Epithelial cell of prostate (primary cell): ENCODE results near the gene UBL4B.
"Not testable (repeated sequence)": the region's sequence is repeated elsewhere in the genome, so short reads cannot be mapped to it uniquely, and the experiment has no call there.

Experiments used
- DNase-seq: peaks from one replicate; pipeline ENCODE4 v3.0.0-alpha.2; 2011; ENCODE audit warnings: low read depth, low spot score
- H3K27ac ChIP-seq: fragments of 450-650 bp; 2 replicates; pipeline ENCODE4 v1.5.1; 2017; ENCODE audit warnings: mild to moderate bottlenecking

UBL4B gene, protein sequence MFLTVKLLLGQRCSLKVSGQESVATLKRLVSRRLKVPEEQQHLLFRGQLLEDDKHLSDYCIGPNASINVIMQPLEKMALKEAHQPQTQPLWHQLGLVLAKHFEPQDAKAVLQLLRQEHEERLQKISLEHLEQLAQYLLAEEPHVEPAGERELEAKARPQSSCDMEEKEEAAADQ

GRCh38 chr1:110112143-110112542 lies at the start of gene UBL4B:
Gene UBL4B, plus strand, starts transcription at chr1:110112443. Its CDS starts 92 bp downstream, at chr1:110112535.
- no peak within 1 kb of the TSS for H3K27ac ChIP-seq
- DNase-seq = no peak

GRCh38 chr1:110062612-110063011 lies 49.6 kb upstream of the UBL4B start:
- no peak overlapping the region for H3K27ac ChIP-seq
- DNase-seq = no peak

GRCh38 chr1:110063781-110064180 lies 48.5 kb upstream of the UBL4B start:
- no peak for DNase-seq

DNA sequence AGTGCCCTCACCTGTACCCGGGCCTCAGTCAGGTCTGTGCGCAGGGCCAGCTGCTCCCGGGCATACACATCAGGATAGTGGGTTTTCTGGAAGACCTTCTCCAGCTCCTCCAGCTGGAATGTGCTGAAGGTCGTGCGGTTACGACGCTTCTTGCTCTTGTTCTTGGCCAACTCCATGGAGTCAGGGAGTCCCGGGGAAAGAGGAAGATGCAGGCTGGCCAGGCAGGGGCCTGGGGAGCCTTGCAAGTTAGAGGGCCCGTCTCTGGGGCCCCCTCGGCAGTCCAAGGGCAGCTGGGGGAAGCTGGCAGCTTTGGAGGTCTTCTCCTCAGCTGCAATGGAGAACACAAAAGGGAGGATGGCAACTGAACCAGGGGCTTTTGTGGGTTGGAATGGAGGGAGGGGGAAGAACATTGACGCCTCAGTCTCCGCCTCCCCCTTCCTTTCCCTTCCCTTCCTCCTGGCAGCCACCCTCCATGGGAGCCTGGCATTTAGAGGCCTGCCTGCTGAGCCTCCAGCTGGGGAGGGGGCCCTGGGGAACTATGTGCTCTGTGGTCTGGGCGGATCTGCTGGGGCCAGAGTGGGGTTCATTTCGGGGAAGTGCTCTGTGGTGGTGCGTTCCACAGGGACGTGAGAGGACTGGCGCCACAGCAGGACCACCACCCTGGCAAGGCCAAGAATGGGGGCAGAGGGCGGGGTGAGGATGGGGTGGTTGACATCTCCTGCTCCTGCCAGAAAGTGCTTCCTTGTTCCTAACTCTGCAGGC lies 47.5 kb upstream of the UBL4B start:
- H3K27ac ChIP-seq = no peak overlapping the region
- DNase-seq = no peak

More at GRCh38 chr1:110063781-110064180, 48.5 kb upstream of the UBL4B start:
- no peak overlapping the region for H3K27ac ChIP-seq

DNA sequence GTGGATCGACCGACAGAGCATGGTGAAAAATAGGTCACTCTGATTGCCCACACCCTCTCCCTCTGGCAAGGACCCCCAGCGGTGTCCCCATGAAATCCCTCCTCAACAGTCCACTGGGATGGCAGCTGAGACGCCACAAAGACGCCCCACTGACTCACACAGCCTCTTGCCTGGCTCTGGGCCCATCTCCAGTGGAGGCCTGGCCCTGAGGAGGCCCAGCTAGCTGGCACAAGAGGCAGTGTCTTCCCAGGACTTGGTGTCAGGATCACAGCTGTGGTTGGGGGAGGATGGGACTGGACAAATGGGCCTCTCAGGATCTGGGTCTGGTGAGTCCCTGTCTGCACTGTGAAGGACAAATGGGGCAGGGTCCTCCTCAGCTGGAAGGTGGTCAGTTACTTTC lies 46.4 kb upstream of the UBL4B start:
- H3K27ac ChIP-seq = no peak overlapping the region
- no peak for DNase-seq

DNA sequence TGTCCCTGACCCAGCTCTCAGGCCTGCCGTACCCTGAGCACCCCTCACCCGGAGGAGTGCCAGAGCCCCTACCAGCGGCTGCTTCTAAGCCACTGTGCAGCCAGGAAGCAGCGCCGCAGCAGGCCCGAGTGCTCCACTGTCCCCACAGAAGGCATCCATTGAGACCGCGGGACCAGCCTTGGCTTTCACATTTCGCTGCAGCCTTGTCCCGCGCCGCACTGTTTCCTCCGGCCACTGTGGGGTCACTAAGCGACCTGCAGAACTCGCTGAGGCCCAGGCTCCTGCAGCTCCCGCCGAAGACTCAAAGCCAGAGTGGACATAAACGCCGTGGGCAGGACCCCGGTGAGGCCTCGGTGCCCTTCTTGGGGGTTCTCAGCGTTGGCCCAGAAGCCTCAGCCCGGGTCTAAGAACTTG lies 44.8 kb upstream of the UBL4B start:
- no peak overlapping the region for H3K27ac ChIP-seq
- DNase-seq = no peak

- no peak for DNase-seq
These were observed 44.2 kb upstream of the UBL4B start for GRCh38 chr1:110067893-110068645.

GRCh38 chr1:110068646-110069403 lies 43.4 kb upstream of the UBL4B start:
- DNase-seq = no peak
- H3K27ac ChIP-seq = no peak overlapping the region

More at GRCh38 chr1:110067893-110068645, 44.2 kb upstream of the UBL4B start:
- H3K27ac ChIP-seq = no peak overlapping the region

DNA sequence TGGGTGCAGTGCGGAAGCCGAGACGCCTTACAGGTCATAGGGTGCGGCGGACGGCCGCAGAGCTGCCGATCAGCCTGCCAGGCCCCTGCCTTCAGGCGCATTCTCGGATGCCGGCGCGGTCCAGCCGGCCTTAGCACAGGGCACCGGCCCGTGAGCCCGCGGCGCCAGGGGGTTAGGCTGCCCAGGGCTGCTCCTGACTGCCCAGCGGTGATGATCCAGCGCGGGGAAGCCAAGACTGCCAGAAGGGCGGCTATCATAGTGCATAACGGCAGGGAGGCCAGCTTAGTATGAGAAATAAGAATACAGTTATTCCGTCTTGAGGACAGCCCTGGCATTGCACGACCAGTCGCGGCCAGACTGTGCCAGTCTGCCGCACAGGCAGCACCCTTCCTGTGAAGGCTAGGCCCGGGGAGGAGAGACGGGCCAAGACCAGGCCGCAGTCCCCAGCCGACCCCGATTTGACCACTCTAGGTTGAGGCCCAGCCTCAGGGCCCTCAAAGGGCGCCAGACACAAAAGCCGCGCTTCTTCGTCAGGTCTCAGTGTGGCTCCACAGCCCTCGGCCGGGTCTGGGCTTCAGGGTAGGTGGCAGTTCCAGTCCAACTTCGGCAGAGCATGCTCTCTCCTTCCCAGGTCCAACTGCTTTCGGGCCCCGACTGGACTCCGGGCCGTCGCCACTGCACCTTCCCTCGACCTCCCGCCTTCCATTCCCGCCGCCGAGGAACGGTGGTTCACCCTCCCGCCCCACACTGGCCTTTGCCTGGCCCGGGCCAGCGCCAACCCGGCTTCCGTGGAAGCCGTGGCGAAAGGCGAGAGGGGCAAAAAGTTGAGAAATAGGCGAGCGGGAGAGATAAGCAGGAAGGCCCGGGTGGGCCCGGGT lies 42.6 kb upstream of the UBL4B start:
- H3K27ac ChIP-seq = no peak overlapping the region
- DNase-seq = no peak

DNA sequence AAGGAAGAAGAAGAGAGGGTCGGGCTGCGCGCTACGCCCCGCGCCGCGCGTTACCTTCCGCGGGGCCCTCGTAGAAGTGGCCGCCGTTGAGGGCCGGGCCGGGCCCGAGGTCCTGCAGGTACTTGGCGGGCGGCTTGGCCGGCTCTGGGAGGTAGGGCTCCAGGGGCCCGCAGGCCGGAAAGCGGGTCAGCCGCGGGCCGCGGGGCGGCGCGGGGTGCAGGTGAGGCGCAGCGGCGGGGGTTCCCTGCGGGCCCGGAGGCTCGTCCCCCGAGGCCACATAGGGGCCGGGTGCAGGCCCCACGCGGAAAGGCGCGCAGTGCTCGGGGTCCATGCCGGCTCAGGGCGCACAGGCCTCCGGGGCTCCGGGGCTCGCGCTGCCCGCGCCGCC lies 42.0 kb upstream of the UBL4B start:
- no peak overlapping the region for H3K27ac ChIP-seq

DNA sequence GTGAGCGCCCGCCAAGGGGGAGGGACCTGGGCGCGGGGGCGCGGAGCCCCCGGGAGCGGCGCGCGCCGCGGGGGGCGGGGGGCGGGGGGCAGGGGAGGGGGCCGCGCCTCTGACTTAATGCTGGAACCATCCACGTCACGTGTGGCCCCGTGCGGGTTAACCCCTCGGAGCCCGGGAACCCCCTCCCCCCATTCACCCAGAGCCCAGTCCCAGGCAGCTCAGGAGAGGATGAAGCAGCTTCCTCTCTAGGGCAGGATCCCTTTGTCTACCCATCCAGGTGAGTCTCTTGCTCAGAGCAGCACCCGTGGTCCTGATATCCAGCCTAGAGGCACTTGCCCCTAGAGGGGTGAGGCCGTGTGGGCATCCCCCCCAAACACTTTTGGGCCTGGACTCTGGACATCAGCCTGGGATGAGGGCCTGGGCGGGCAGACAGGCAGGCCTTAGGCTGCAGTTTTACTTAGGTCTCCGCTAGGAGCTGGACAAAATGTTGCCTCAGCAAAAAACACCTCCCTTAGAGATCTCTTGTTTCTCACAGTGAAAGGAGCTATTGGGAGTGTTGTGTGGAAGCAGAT lies 41.5 kb upstream of the UBL4B start, which contains the start of gene ALX3:
Gene ALX3, minus strand, starts transcription at position 2 of the 572 bp plus-strand sequence. CDS start 60 bp downstream, outside the sequence.
- no peak within 1 kb of the TSS for H3K27ac ChIP-seq
- DNase-seq = no peak

More for the DNA sequence above, 42.0 kb upstream of the UBL4B start:
- no peak for DNase-seq

- no peak for DNase-seq
- no peak overlapping the region for H3K27ac ChIP-seq
These were observed 38.1 kb upstream of the UBL4B start for GRCh38 chr1:110074166-110074565.

- no peak for DNase-seq
- no peak overlapping the region for H3K27ac ChIP-seq
These were observed 35.3 kb upstream of the UBL4B start for GRCh38 chr1:110076789-110077500.

DNA sequence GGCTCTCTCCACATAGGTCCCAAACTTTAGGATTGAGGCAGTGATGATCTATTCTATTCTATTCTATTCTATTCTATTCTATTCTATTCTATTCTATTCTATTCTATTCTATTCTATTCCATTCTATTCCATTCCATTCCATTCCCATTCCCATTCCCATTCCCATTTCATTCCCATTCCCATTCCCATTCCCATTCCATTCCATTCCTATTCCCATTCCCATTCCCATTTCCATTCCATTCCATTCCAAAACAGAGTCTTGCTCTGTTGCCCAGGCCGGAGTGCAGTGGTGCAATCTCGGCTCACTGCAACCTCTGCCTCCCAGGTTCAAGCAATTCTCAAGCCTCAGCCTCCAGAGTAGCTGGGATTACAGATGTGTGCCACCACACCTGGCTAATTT lies 32.2 kb upstream of the UBL4B start:
- not testable (repeated sequence) for H3K27ac ChIP-seq, DNase-seq

DNA sequence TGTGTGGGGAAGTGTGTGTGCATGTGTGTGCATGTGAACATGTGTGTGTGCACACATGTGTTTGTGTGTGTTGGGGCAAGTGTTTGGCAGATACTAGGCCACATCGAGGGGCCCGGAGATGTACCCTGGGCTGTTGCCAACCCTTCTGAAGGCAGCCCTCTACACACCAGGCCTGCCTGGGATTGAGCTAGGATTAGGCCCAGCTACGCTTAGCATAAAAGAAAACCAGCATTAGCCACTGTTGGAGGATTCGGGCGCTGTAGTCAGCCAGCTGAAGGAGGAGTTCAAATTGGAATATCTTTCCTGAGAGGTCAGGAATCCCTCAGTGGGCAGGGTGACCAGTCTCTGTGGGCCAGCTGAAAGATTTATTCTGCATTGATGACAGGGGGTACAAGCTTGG lies 31.2 kb upstream of the UBL4B start:
- no peak for DNase-seq
- no peak overlapping the region for H3K27ac ChIP-seq

GRCh38 chr1:110082477-110082876 lies 29.8 kb upstream of the UBL4B start:
- no peak for DNase-seq
- H3K27ac ChIP-seq = no peak overlapping the region

DNA sequence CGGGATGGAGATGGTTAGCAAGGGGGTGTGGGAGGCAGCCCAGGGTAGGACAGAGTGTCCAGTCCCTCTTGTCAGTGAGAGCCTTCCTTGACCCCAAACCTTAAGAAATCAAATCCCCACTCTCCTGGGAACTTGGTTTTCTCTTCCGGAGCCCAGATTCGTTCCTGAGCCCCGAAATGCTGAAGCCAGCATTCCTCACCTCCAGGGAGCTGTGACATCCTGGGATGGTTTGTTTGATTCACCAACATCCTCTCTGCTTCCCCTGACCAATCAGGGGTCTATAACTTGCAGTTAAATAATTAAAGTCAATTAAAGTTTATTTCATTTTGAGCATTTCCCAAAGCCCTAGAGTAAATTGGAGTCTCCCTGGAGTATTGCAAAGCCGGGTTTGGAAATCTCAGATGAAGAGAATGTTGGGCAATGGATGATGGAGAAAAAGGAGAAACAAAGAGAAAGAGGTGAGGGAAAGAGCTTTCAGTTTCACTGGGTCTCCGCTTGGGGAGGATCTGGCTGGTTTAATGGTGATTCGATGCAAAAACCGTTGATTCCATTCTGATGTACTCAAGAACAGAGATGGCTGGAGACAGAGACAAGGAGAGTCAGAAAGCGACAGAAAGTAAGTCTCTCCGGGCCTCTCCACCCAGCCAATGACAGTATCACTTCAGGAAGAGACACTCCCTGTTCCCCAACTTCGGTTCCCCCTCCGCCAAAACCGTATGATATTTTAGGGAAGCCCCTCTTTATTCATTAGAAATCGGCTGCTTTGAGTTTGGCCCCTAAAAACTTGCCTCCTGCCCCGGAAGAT lies 29.0 kb upstream of the UBL4B start:
- no peak for DNase-seq
- no peak overlapping the region for H3K27ac ChIP-seq

GRCh38 chr1:110083866-110084226 lies 28.4 kb upstream of the UBL4B start:
- DNase-seq = no peak
- no peak overlapping the region for H3K27ac ChIP-seq
